NT2/D1 (cell line): ENCODE data around the gene LPCAT2.

Experiments
- SUZ12 ChIP-seq: IDR thresholded peaks from 2 replicates; pipeline ENCODE4 v1.6.1; 2011; ENCODE audit not compliant: insufficient read length, insufficient read depth; ENCODE audit errors: extremely low read depth
- ZNF274 ChIP-seq: IDR thresholded peaks from 2 replicates; pipeline ENCODE4 v1.6.1; 2011; ENCODE audit warnings: mild to moderate bottlenecking, low read depth, low read length

GRCh38 chr16:55632259-55632658 lies 123.4 kb downstream of the LPCAT2 start:
- TF ChIP-seq ZNF274 (no peak), SUZ12 (no peak)
